Hepatic stellate cell (primary cell): Measurements from ENCODE around the gene NR1I2.

Source experiments
- DNase-seq: peaks from one replicate; pipeline ENCODE4 v3.0.0; 2011; ENCODE audit warnings: low spot score

The NR1I2 gene

DNA sequence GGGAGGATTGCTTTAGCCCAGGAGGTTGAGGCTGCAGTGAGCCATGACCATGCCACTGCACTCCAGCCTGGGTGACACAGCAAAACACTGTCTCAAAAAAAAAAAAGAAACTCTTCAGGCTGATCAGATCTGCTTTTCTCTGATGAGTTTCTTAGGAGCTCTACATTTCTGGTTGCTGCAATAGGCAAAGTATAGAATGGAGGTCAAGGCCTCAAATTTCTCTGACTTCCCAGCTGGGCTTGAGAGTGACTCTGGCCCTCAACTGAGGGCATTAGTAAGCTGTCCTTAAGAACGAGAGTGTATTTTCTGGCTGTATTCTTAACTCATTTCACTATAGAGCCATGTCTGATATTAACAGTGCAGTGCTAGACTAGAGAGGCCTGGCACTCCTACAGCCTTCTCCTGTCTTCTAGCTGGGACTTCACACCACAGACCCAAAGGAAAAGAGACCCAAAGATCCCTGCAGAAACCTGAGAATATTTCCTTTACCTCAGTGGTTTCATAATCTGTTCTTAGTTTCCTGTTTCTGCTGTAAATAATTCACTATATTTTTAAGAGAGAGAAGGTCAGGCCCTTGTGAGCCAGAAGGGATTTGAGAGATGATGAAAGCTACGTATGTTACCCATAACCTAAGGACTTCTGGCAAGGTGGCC is 2.0 kb upstream of the NR1I2 start:
- no peak for DNase-seq

DNA sequence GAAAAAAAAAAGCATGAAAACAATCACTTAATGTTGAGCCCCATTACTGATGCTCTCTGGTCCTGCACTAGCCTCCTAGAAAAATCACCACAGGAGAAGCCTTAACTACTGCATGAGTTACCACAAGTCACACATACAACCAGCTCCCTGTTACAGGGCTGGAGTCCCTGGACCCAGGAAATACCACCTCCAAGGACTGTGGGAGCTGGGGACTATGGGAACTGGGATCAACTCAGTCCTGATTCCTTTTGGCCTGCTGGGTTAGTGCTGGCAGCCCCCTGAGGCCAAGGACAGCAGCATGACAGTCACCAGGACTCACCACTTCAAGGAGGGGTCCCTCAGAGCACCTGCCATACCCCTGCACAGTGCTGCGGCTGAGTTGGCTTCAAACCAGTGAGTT is 559 bp downstream of the NR1I2 start:
- DNase-seq, result no peak

- DNase-seq, result no peak
Measured at GRCh38 chr3:119783255-119783654, 1.4 kb downstream of the NR1I2 start.

DNA sequence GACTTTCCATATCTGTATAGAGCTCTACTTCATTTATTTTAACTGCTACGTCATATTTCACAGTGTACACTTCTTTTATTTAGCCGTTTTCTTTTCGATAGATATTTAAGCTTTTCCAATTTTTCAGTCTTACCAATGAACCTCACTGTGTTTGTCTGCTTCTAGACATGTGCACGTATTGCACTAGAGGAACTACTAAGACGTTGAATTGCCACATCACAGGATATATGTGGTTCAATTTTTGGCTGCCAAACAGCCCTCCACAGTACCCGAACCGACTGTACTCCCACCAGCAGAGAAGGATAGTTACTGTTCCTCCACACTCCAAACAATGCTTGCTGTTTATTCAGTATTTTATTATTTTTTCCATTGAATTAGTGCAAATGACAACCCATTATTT is 2.0 kb downstream of the NR1I2 start:
- DNase-seq, result no peak

GRCh38 chr3:119786409-119786808 is 4.5 kb downstream of the NR1I2 start:
- no peak for DNase-seq

DNA sequence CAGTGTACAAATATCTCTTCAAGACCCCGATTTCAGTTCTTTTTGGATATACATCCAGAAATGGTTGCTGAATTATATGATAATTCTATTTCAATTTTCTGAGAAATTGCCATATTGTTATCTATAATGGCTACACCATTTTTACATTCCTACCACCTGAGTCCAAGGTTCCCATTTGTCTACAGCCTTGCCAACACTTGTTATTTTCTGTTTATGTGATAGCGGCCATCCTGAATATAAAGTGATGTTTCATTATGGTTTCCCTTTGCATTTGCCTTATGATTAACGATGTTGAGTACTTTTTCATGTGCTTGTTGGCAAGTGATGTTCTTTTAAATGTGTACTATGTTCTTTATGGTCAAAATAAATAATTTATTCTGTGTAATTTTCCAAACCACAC is 8.5 kb downstream of the NR1I2 start:
- DNase-seq, result no peak

- DNase-seq, result no peak
Measured at GRCh38 chr3:119792270-119792669, 10.4 kb downstream of the NR1I2 start.

DNA sequence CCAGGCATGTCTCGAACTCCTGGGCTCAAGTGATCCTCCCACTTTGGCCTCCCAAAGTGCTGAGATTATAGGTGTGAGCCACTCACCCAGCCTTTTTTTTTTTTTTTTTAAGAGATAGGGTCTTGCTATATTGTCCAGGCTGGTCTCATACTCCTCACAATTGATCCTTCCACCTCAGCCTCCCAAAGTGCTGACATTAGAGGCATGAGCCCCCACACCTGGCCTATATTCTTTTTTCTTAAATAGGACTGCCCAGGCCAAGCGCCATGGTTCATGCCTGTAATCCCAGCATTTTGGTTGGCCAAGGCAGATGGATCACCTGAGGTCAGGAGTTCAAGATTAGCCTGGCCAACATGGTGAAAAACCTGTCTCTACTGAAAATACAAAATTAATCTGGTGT is 12.5 kb downstream of the NR1I2 start:
- no peak for DNase-seq

GRCh38 chr3:119794971-119795612 is 13.2 kb downstream of the NR1I2 start:
- no peak for DNase-seq

GRCh38 chr3:119795849-119796248 is 13.9 kb downstream of the NR1I2 start:
- DNase-seq, result no peak

DNA sequence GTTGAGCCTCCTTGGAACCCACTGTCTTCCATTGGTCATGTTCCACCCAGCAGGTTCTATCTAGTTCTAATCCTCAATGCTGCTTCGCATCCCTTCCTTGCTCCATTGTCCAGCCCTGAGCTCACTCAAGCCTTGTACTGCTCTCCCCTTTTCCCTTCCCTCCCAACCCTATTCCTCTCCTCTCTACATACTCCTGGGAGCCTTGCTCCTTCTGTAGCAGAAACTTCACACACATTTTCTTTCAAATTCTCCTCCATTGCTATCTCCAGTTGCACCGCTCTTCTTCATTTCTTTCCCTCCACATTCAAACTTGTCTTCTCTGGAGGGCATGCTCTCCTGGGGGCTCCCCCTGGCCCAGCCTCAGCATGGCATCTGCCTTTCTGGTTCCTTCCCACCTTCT is 14.5 kb downstream of the NR1I2 start:
- DNase-seq, result no peak

GRCh38 chr3:119796785-119797184 is 14.9 kb downstream of the NR1I2 start:
- no peak for DNase-seq

DNA sequence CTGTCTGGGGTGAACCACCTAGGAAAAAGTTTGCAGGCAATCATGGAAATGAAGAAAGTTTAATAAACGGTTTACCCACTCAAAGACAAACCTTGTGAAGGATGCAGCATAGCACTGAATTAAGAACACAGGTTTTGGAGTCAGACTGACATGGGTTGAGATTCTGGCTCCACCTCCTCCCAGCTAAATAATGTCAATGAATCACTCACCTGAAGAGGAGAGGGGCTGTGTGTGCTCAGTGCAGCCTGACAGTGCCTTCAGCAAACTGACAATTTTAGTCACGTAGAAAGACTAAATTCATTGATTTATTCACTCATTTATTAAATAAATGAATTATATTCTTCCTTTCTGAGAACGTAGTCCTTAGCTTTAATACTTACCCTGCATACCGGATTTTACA is 18.9 kb downstream of the NR1I2 start:
- no peak for DNase-seq

GRCh38 chr3:119808244-119808643 is 26.3 kb downstream of the NR1I2 start:
- DNase-seq, result no peak

DNA sequence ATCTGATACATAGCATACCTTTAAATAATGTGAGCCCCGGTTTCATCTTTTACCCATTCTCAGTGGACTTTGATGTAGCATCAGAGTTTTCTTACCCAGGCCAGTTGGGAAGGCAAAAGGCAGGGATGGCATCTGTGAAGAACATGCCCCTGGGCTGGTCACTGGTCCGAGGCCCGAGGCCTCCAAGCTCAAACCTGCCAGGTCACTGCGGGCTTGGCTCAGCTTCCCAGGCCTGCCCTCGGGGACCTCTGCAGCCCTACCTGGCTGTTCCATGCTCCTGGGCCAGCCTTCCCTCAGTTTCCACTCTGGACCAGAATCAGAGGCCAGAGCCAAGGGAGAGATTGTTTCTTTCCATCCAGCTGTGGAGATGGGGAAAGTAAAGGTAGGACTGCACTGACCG is 26.9 kb downstream of the NR1I2 start:
- no peak for DNase-seq

GRCh38 chr3:119809249-119810017 is 27.5 kb downstream of the NR1I2 start:
- DNase-seq, result no peak

DNA sequence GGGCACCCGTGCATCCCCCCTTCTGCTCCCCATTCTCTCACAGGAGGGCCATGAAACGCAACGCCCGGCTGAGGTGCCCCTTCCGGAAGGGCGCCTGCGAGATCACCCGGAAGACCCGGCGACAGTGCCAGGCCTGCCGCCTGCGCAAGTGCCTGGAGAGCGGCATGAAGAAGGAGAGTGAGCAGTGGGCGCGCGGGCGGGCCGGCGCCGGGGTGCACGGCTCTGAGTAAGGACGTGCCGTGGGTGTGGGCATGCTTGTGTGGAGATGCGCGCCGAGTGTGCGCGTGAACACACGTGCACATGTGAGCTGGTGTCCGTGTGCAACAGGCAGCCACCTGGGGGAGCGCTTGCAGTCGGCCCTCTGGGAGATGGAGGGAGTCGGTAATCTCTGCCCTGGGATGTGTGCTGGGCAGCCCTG is 28.1 kb downstream of the NR1I2 start:
- DNase-seq, result no peak

DNA sequence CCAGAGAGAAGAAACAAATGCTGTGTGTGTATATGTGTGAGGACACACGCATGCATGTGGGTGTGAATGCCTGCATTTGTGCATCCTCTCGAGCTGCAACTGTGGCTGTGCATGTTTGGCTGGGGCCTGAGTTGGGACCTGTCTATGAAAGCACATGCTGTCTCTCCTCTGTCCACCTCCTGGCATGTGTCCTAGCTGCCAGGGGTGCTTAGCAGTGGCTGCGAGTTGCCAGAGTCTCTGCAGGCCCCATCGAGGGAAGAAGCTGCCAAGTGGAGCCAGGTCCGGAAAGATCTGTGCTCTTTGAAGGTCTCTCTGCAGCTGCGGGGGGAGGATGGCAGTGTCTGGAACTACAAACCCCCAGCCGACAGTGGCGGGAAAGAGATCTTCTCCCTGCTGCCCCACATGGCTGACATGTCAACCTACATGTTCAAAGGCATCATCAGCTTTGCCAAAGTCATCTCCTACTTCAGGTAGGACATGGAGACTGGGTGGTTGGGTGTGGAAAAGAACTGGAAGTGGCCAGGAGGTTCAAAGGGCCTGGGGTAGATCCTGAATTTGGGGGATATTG is 30.7 kb downstream of the NR1I2 start:
- no peak for DNase-seq

DNA sequence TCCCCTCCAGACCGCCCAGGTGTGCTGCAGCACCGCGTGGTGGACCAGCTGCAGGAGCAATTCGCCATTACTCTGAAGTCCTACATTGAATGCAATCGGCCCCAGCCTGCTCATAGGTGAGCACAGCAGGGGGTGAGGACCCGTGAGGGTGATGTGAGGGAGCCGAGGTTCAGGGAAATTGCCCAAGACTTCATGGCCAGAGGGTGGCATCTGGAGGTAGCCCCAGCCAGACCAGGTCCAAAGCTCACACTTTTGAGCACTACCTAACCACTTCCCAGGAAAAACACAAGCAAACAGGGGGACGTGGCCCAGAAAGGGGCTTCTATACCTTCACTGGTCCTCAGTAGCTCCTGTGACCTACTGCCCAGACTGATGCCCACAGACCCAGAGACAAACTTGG is 33.8 kb downstream of the NR1I2 start:
- no peak for DNase-seq

DNA sequence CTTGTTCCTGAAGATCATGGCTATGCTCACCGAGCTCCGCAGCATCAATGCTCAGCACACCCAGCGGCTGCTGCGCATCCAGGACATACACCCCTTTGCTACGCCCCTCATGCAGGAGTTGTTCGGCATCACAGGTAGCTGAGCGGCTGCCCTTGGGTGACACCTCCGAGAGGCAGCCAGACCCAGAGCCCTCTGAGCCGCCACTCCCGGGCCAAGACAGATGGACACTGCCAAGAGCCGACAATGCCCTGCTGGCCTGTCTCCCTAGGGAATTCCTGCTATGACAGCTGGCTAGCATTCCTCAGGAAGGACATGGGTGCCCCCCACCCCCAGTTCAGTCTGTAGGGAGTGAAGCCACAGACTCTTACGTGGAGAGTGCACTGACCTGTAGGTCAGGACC is 35.2 kb downstream of the NR1I2 start:
- DNase-seq, result no peak

DNA sequence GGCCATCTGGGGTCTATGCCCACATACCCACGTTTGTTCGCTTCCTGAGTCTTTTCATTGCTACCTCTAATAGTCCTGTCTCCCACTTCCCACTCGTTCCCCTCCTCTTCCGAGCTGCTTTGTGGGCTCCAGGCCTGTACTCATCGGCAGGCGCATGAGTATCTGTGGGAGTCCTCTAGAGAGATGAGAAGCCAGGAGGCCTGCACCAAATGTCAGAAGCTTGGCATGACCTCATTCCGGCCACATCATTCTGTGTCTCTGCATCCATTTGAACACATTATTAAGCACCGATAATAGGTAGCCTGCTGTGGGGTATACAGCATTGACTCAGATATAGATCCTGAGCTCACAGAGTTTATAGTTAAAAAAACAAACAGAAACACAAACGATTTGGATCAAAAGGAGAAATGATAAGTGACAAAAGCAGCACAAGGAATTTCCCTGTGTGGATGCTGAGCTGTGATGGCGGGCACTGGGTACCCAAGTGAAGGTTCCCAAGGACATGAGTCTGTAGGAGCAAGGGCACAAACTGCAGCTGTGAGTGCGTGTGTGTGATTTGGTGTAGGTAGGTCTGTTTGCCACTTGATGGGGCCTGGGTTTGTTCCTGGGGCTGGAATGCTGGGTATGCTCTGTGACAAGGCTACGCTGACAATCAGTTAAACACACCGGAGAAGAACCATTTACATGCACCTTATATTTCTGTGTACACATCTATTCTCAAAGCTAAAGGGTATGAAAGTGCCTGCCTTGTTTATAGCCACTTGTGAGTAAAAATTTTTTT is 35.9 kb downstream of the NR1I2 start:
- DNase-seq, result no peak

DNA sequence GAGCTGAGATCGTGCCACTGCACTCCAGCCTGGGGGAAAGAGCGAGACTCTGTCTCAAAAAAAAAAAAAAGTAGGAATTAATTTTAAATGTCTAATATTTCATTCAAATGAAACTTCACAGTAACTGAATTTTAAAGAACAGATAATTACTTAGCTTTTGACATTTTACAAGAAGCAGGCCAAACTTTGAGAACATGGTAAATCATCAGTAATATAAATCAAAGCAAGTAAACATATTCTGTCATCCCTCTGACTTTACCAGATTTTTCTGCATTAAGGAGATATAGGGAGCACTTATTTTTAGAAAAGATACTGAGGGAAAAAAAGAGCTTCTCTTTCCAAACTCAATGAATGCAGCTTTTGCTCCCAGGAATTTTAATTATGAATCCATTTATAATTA is 37.0 kb downstream of the NR1I2 start:
- no peak for DNase-seq
